GM12878 (cell line): ENCODE measurements around the gene TSPYL4.

Source experiments
- CEBPB ChIP-seq, 2 experiments: fragments of 150-350 bp in 1 of 2; IDR thresholded peaks; 2 replicates each; pipeline ENCODE4 v1.6.1; 2012 to 2014; ENCODE audit warnings: low read depth in 2 of 2, low read length in 2 of 2, borderline replicate concordance in 1 of 2, inconsistent platforms in 1 of 2
- CTCF ChIP-seq, 3 experiments: IDR thresholded peaks in 2 of 3; conservative IDR thresholded peaks in 1 of 3; 2 replicates each; pipeline ENCODE4 v1.5.1; 2011; ENCODE audit warnings: low read depth in 3 of 3, low read length in 3 of 3, mild to moderate bottlenecking in 3 of 3, control low read depth in 2 of 3, moderate library complexity in 2 of 3, inconsistent platforms in 1 of 3, mixed read lengths in 1 of 3; ENCODE audit not compliant: control insufficient read depth in 2 of 3, insufficient read depth in 1 of 3; ENCODE audit errors: extremely low read depth in 1 of 3
- ESRRA ChIP-seq: IDR thresholded peaks from 2 replicates; pipeline ENCODE4 v1.6.1; 2012; ENCODE audit warnings: mild to moderate bottlenecking, low read length, improper control_type of control experiment
- GABPA ChIP-seq: IDR thresholded peaks from 2 replicates; pipeline ENCODE4 v1.6.1; 2014; ENCODE audit warnings: antibody characterized with exemption, low read depth, mild to moderate bottlenecking, inconsistent platforms
- POLR2A ChIP-seq: IDR thresholded peaks from 2 replicates; pipeline ENCODE4 v1.6.1; 2011; ENCODE audit warnings: low read depth, mild to moderate bottlenecking, low read length
- REST ChIP-seq: IDR thresholded peaks from 2 replicates; pipeline ENCODE4 v1.6.1; 2012; ENCODE audit warnings: mild to moderate bottlenecking, low read depth, low read length
- RFX5 ChIP-seq: IDR thresholded peaks from 2 replicates; pipeline ENCODE4 v1.6.1; 2011; ENCODE audit warnings: low read depth, low read length, improper control_type of control experiment
- SMC3 ChIP-seq: IDR thresholded peaks from 2 replicates; pipeline ENCODE4 v1.6.1; 2011; ENCODE audit warnings: low read length, improper control_type of control experiment, borderline replicate concordance
- SP1 ChIP-seq: IDR thresholded peaks from one replicate; pipeline ENCODE4 v1.6.1; 2011; ENCODE audit warnings: low read depth, low read length

- TF ChIP-seq SMC3 (no peak), CTCF (IDR thresholded peaks at IDR 0.05 in 2 of 3, conservative IDR thresholded peaks at IDR 0.05 in 1 of 3; ENCODE audit: control insufficient read depth in 2 of 3, extremely low read depth in 1 of 3, insufficient read depth in 1 of 3, low read depth in 3 of 3, low read length in 3 of 3) (no peak), RFX5 (no peak), ESRRA (no peak), SP1 (no peak), GABPA (no peak), REST (no peak), CEBPB (IDR thresholded peaks at IDR 0.05; ENCODE audit: borderline replicate concordance in 1 of 2, low read depth in 2 of 2, low read length in 2 of 2) (no peak), POLR2A (no peak)
Measured at GRCh38 chr6:116298273-116298672, 44.4 kb upstream of the TSPYL4 start.
